Measurements from ENCODE around the gene MARCHF2. TPM values are rescaled to one million over a fixed set of nuclear protein-coding genes. Genes with fewer than 3 reads are reported as not detected.

Gene MARCHF2
- total RNA-seq, 1 donor from 2014 or later = 38.1 TPM

- Histone ChIP-seq H3K4me3 (ENCODE audit: low read length in 3 of 3) (no peak overlapping the region), H3K9ac (ENCODE audit: low read depth in 1 of 3, low read length in 3 of 3) (peak overlapping the region in 1 of 3 donors; percentile 25), H3K27me3 (ENCODE audit: control insufficient read depth in 3 of 3, insufficient read depth in 3 of 3, low read length in 3 of 3) (no peaks in the 10 kb centered on the region), H3K9me3 (ENCODE audit: control insufficient read depth in 3 of 3, low read length in 3 of 3) (no peaks in the 10 kb centered on the region), H3K36me3 (ENCODE audit: control insufficient read depth in 3 of 3, insufficient read depth in 3 of 3, low read length in 3 of 3) (peaks cover 9 to 17% (median 12%) of the 10 kb centered on the region in 3 donors), H3K4me1 (ENCODE audit: control insufficient read depth in 3 of 3, insufficient read depth in 3 of 3, low read length in 3 of 3) (peaks cover 58 to 73% (median 69%) of the 10 kb centered on the region in 3 donors), H3K27ac (ENCODE audit: low read depth, low read length) (peak overlapping the region; percentile 100)
These were observed 17.5 kb upstream of the MARCHF2 start for GRCh38 chr19:8395621-8396082.

GRCh38 chr19:8396185-8396562, 16.9 kb upstream of the MARCHF2 start:
- peaks cover 55 to 68% (median 65%) of the 10 kb centered on the region in 3 donors for H3K4me1 ChIP-seq (ENCODE audit: control insufficient read depth in 3 of 3, insufficient read depth in 3 of 3, low read length in 3 of 3)
- H3K9ac ChIP-seq (ENCODE audit: low read depth in 1 of 3, low read length in 3 of 3) = peak overlapping the region in 2 of 3 donors; percentile 14 to 25
- no peaks in the 10 kb centered on the region for H3K27me3 ChIP-seq (ENCODE audit: control insufficient read depth in 3 of 3, insufficient read depth in 3 of 3, low read length in 3 of 3)
- no peaks in the 10 kb centered on the region for H3K9me3 ChIP-seq (ENCODE audit: control insufficient read depth in 3 of 3, low read length in 3 of 3)
- H3K36me3 ChIP-seq (ENCODE audit: control insufficient read depth in 3 of 3, insufficient read depth in 3 of 3, low read length in 3 of 3) = peaks cover 9 to 17% (median 12%) of the 10 kb centered on the region in 3 donors
- peak overlapping the region; percentile 7 for H3K27ac ChIP-seq (ENCODE audit: low read depth, low read length)
- no peak overlapping the region for H3K4me3 ChIP-seq (ENCODE audit: low read length in 3 of 3)

GRCh38 chr19:8396563-8397203, 16.4 kb upstream of the MARCHF2 start:
- peaks cover 10 to 17% (median 12%) of the 10 kb centered on the region in 3 donors for H3K36me3 ChIP-seq (ENCODE audit: control insufficient read depth in 3 of 3, insufficient read depth in 3 of 3, low read length in 3 of 3)
- no peaks in the 10 kb centered on the region for H3K27me3 ChIP-seq (ENCODE audit: control insufficient read depth in 3 of 3, insufficient read depth in 3 of 3, low read length in 3 of 3)
- H3K9ac ChIP-seq (ENCODE audit: low read depth in 1 of 3, low read length in 3 of 3) = no peak overlapping the region
- no peak overlapping the region for H3K27ac ChIP-seq (ENCODE audit: low read depth, low read length)
- H3K4me1 ChIP-seq (ENCODE audit: control insufficient read depth in 3 of 3, insufficient read depth in 3 of 3, low read length in 3 of 3) = peaks cover 49 to 63% (median 60%) of the 10 kb centered on the region in 3 donors
- no peaks in the 10 kb centered on the region for H3K9me3 ChIP-seq (ENCODE audit: control insufficient read depth in 3 of 3, low read length in 3 of 3)
- H3K4me3 ChIP-seq (ENCODE audit: low read length in 3 of 3) = no peak overlapping the region

GRCh38 chr19:8397271-8397670, 15.8 kb upstream of the MARCHF2 start:
- peaks cover 44 to 57% (median 54%) of the 10 kb centered on the region in 3 donors for H3K4me1 ChIP-seq (ENCODE audit: control insufficient read depth in 3 of 3, insufficient read depth in 3 of 3, low read length in 3 of 3)
- no peak overlapping the region for H3K4me3 ChIP-seq (ENCODE audit: low read length in 3 of 3)
- H3K36me3 ChIP-seq (ENCODE audit: control insufficient read depth in 3 of 3, insufficient read depth in 3 of 3, low read length in 3 of 3) = peaks cover 16 to 23% (median 17%) of the 10 kb centered on the region in 3 donors
- no peak overlapping the region for H3K27ac ChIP-seq (ENCODE audit: low read depth, low read length)
- H3K9ac ChIP-seq (ENCODE audit: low read depth in 1 of 3, low read length in 3 of 3) = no peak overlapping the region
- no peaks in the 10 kb centered on the region for H3K27me3 ChIP-seq (ENCODE audit: control insufficient read depth in 3 of 3, insufficient read depth in 3 of 3, low read length in 3 of 3)
- H3K9me3 ChIP-seq (ENCODE audit: control insufficient read depth in 3 of 3, low read length in 3 of 3) = no peaks in the 10 kb centered on the region

GRCh38 chr19:8397746-8398310, 15.3 kb upstream of the MARCHF2 start:
- Histone ChIP-seq H3K27ac (ENCODE audit: low read depth, low read length) (no peak overlapping the region), H3K27me3 (ENCODE audit: control insufficient read depth in 3 of 3, insufficient read depth in 3 of 3, low read length in 3 of 3) (no peaks in the 10 kb centered on the region), H3K36me3 (ENCODE audit: control insufficient read depth in 3 of 3, insufficient read depth in 3 of 3, low read length in 3 of 3) (peaks cover 18 to 28% (median 23%) of the 10 kb centered on the region in 3 donors), H3K9me3 (ENCODE audit: control insufficient read depth in 3 of 3, low read length in 3 of 3) (no peaks in the 10 kb centered on the region), H3K4me1 (ENCODE audit: control insufficient read depth in 3 of 3, insufficient read depth in 3 of 3, low read length in 3 of 3) (peaks cover 42 to 52% (median 50%) of the 10 kb centered on the region in 3 donors), H3K9ac (ENCODE audit: low read depth in 1 of 3, low read length in 3 of 3) (peak overlapping the region in 1 of 3 donors; percentile 40), H3K4me3 (ENCODE audit: low read length in 3 of 3) (no peak overlapping the region)

- Histone ChIP-seq H3K4me1 (ENCODE audit: control insufficient read depth in 3 of 3, insufficient read depth in 3 of 3, low read length in 3 of 3) (peaks cover 37 to 47% (median 45%) of the 10 kb centered on the region in 3 donors), H3K27me3 (ENCODE audit: control insufficient read depth in 3 of 3, insufficient read depth in 3 of 3, low read length in 3 of 3) (no peaks in the 10 kb centered on the region), H3K4me3 (ENCODE audit: low read length in 3 of 3) (no peak overlapping the region), H3K36me3 (ENCODE audit: control insufficient read depth in 3 of 3, insufficient read depth in 3 of 3, low read length in 3 of 3) (peaks cover 18 to 33% (median 28%) of the 10 kb centered on the region in 3 donors), H3K9me3 (ENCODE audit: control insufficient read depth in 3 of 3, low read length in 3 of 3) (no peaks in the 10 kb centered on the region), H3K27ac (ENCODE audit: low read depth, low read length) (no peak overlapping the region), H3K9ac (ENCODE audit: low read depth in 1 of 3, low read length in 3 of 3) (peak overlapping the region in 1 of 3 donors; percentile 40)
These were observed 14.8 kb upstream of the MARCHF2 start for GRCh38 chr19:8398311-8398771.

GRCh38 chr19:8399681-8400188, 13.4 kb upstream of the MARCHF2 start:
- Histone ChIP-seq H3K4me1 (ENCODE audit: control insufficient read depth in 3 of 3, insufficient read depth in 3 of 3, low read length in 3 of 3) (peaks cover 23 to 34% (median 32%) of the 10 kb centered on the region in 3 donors), H3K27me3 (ENCODE audit: control insufficient read depth in 3 of 3, insufficient read depth in 3 of 3, low read length in 3 of 3) (no peaks in the 10 kb centered on the region), H3K9ac (ENCODE audit: low read depth in 1 of 3, low read length in 3 of 3) (no peak overlapping the region), H3K27ac (ENCODE audit: low read depth, low read length) (no peak overlapping the region), H3K36me3 (ENCODE audit: control insufficient read depth in 3 of 3, insufficient read depth in 3 of 3, low read length in 3 of 3) (peaks cover 22 to 38% (median 31%) of the 10 kb centered on the region in 3 donors), H3K9me3 (ENCODE audit: control insufficient read depth in 3 of 3, low read length in 3 of 3) (no peaks in the 10 kb centered on the region), H3K4me3 (ENCODE audit: low read length in 3 of 3) (no peak overlapping the region)

GRCh38 chr19:8401981-8402411, 11.1 kb upstream of the MARCHF2 start:
- no peak overlapping the region for H3K9ac ChIP-seq (ENCODE audit: low read depth in 1 of 3, low read length in 3 of 3)
- H3K36me3 ChIP-seq (ENCODE audit: control insufficient read depth in 3 of 3, insufficient read depth in 3 of 3, low read length in 3 of 3) = peaks cover 27 to 40% (median 36%) of the 10 kb centered on the region in 3 donors
- H3K9me3 ChIP-seq (ENCODE audit: control insufficient read depth in 3 of 3, low read length in 3 of 3) = no peaks in the 10 kb centered on the region
- no peak overlapping the region for H3K4me3 ChIP-seq (ENCODE audit: low read length in 3 of 3)
- H3K27ac ChIP-seq (ENCODE audit: low read depth, low read length) = no peak overlapping the region
- H3K27me3 ChIP-seq (ENCODE audit: control insufficient read depth in 3 of 3, insufficient read depth in 3 of 3, low read length in 3 of 3) = no peaks in the 10 kb centered on the region
- peaks cover 8 to 21% (median 14%) of the 10 kb centered on the region in 3 donors for H3K4me1 ChIP-seq (ENCODE audit: control insufficient read depth in 3 of 3, insufficient read depth in 3 of 3, low read length in 3 of 3)

- Histone ChIP-seq H3K27me3 (ENCODE audit: control insufficient read depth in 3 of 3, insufficient read depth in 3 of 3, low read length in 3 of 3) (no peaks in the 10 kb centered on the region), H3K9me3 (ENCODE audit: control insufficient read depth in 3 of 3, low read length in 3 of 3) (no peaks in the 10 kb centered on the region), H3K4me1 (ENCODE audit: control insufficient read depth in 3 of 3, insufficient read depth in 3 of 3, low read length in 3 of 3) (peaks cover 0 to 9% (median 3%) of the 10 kb centered on the region in 3 donors), H3K9ac (ENCODE audit: low read depth in 1 of 3, low read length in 3 of 3) (no peak overlapping the region), H3K4me3 (ENCODE audit: low read length in 3 of 3) (no peak overlapping the region), H3K36me3 (ENCODE audit: control insufficient read depth in 3 of 3, insufficient read depth in 3 of 3, low read length in 3 of 3) (peaks cover 27 to 40% (median 34%) of the 10 kb centered on the region in 3 donors), H3K27ac (ENCODE audit: low read depth, low read length) (no peak overlapping the region)
These were observed 9.8 kb upstream of the MARCHF2 start for GRCh38 chr19:8403098-8403819.

Data from skeletal muscle tissue (tissue), 4 donors.